T-helper 2 cell treated with Interferon-gamma antibody and Interleukin-4, amounts not matched to agents 5 μg/mL and 100 μg/mL, for 36 hours (primary cell): ENCODE results near the gene DCC.

Experiments
- DNase-seq: peaks from one replicate; pipeline ENCODE4 v3.0.0; 2021; ENCODE audit warnings: low spot score
- H3K27ac Mint-ChIP-seq: one replicate; pipeline ENCODE4 v1.8.0; 2021; ENCODE audit warnings: mild to moderate bottlenecking, mixed read lengths
- H3K27me3 Mint-ChIP-seq: one replicate; pipeline ENCODE4 v1.8.0; 2021; ENCODE audit warnings: low read depth, mixed read lengths
- H3K36me3 Mint-ChIP-seq: one replicate; pipeline ENCODE4 v1.8.0; 2021; ENCODE audit warnings: low read depth, mixed read lengths
- H3K4me1 Mint-ChIP-seq: one replicate; pipeline ENCODE4 v1.8.0; 2021; ENCODE audit warnings: low read depth, mixed read lengths
- H3K4me3 Mint-ChIP-seq: one replicate; pipeline ENCODE4 v1.8.0; 2022; ENCODE audit warnings: mild to moderate bottlenecking, moderate library complexity, mixed read lengths
- H3K9me3 Mint-ChIP-seq: one replicate; pipeline ENCODE4 v1.8.0; 2021; ENCODE audit warnings: mixed read lengths

Gene DCC

DNA sequence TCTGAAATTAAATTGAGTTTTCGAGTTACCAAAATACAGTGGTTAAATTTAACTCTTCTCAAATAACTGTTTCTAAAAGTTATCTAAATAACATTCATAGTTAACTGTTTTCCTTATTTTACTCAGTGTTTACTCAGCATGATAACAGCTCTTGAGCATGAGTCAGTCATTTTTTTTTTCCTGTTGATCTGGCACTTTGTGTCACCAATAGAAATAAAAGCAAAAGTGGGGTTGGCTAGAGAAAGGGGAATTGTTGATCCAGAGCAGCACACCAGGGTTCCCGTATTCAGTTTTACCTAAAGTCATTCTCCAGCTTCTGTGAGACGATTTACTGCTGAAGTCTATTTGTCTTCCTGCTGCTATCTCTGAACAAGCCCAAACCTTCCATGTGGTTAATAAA is 851.6 kb downstream of the DCC start:
- H3K27me3 Mint-ChIP-seq = no peaks in the 10 kb centered on the region
- H3K36me3 Mint-ChIP-seq = no peaks in the 10 kb centered on the region
- no peak overlapping the region for H3K4me3 Mint-ChIP-seq

DNA sequence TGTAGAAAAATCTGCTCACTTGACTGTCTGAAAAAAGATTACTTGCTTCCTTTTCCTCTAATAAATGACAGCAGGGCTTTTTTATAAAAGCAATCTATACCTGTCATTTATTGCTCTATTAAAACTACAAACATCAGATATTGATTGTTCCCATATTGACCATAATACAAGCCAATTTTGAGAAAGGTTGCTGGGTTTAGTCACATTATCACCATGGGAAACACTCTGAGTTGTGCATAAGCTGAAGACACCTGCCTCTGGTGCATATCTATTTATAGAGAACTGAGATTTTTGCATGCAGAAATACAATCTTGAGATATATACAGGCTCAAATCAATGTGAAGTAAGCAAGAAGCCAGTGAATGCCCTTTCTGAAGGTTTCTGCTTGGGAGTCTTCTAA is 853.9 kb downstream of the DCC start:
- peaks cover 14% of the 10 kb centered on the region for H3K9me3 Mint-ChIP-seq

More for the DNA sequence above, 851.6 kb downstream of the DCC start:
- no peak overlapping the region for H3K27ac Mint-ChIP-seq
- no peak for DNase-seq
- H3K4me1 Mint-ChIP-seq = no peaks in the 10 kb centered on the region
- peaks cover 14% of the 10 kb centered on the region for H3K9me3 Mint-ChIP-seq

DNA sequence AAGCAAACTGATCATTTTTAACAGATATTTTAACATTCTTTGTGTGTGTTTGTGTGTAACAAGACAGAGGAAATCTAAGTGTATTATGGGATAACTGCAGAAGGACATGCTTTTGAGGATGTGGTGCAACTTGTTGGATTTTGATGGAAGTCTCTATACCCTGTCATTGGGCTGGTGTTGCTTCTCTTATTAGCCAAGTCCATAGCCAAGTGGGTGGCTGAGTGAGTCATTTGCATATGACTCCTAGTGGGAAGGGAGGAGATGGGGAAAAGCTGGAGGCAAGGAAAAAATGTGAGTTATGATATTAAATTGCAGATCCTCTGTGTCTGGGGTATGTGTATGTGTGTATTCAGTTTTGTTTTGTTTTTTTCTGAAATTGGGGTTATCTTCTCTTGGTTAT is 879.9 kb downstream of the DCC start:
- no peak overlapping the region for H3K27ac Mint-ChIP-seq
- H3K36me3 Mint-ChIP-seq = no peaks in the 10 kb centered on the region
- no peaks in the 10 kb centered on the region for H3K4me1 Mint-ChIP-seq
- peaks cover 19% of the 10 kb centered on the region for H3K9me3 Mint-ChIP-seq
- no peak overlapping the region for H3K4me3 Mint-ChIP-seq
- H3K27me3 Mint-ChIP-seq = no peaks in the 10 kb centered on the region
- no peak for DNase-seq

More for the DNA sequence above, 853.9 kb downstream of the DCC start:
- H3K4me3 Mint-ChIP-seq = no peak overlapping the region
- no peak overlapping the region for H3K27ac Mint-ChIP-seq
- H3K27me3 Mint-ChIP-seq = no peaks in the 10 kb centered on the region
- H3K36me3 Mint-ChIP-seq = no peaks in the 10 kb centered on the region
- no peak for DNase-seq
- no peaks in the 10 kb centered on the region for H3K4me1 Mint-ChIP-seq

DNA sequence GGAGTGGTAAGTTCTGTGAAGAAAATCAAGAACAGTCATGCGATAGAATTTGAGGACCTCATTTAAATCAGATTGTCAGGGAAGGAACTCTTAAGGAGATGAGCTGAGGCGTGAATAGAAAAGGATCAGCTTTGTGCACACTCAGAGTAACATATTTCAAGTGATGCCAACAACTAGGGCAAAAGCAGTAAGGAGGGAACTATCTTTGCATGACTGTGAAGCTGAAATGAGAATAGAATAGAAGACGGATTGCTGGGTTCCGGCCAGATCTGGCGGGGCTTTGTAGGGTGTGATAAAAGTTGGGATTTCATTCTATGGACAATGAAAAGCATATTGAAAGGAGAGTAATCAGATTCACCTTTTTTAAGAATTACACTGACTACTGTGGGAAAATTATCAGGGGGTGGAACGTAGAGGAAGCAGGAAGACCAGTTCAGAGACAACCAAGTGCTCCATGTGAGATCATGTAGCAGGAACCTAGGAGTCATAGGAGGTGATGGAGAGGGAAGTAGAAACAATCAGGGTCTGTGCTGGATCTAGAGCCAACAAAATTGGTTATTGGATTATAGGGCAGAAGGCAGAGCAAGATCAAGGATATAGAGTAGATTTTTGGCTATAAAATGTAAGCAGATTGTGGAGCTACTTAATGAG is 884.3 kb downstream of the DCC start:
- H3K4me1 Mint-ChIP-seq = no peaks in the 10 kb centered on the region
- no peak for DNase-seq
- H3K9me3 Mint-ChIP-seq = peaks cover 11% of the 10 kb centered on the region
- H3K27me3 Mint-ChIP-seq = no peaks in the 10 kb centered on the region
- H3K4me3 Mint-ChIP-seq = no peak overlapping the region
- H3K27ac Mint-ChIP-seq = no peak overlapping the region
- no peaks in the 10 kb centered on the region for H3K36me3 Mint-ChIP-seq

DNA sequence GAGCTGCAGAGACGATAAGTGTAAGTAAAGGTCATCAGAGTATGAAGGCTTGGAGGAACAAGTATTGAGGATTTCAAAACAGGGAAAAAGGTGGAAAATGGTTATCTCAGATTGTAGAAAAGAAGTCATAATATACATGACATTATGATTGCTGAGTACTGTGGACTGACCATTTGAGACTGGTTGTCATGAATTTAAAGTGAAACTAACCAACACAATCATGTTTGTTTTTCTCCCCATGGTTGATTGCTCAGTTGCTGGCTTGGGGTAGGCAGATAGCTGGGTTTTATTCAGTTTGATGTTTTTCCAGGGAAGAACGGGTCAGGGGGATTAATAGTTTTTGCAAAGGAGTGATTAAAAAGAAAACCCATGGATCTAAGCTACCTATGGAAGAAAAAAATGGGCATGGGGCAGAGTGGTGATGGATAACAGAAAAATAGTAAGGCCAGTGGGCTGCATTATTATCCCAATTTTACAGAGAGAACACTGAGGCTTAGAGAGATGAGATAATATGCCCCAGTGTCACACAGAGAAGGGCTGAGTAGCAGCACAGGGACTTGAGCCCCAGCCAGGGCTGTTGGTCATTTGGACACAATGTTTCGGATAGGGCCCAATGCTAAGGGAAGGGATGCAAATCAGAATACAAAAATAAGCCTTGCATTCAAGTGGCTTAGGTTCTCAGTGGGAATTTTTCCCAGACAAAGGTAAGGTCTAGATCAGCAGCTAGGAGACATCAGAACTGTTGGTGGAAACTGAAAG is 885.7 kb downstream of the DCC start:
- H3K27me3 Mint-ChIP-seq = no peaks in the 10 kb centered on the region
- DNase-seq = no peak
- H3K27ac Mint-ChIP-seq = no peak overlapping the region
- H3K4me1 Mint-ChIP-seq = no peaks in the 10 kb centered on the region
- H3K9me3 Mint-ChIP-seq = no peaks in the 10 kb centered on the region
- H3K4me3 Mint-ChIP-seq = no peak overlapping the region
- no peaks in the 10 kb centered on the region for H3K36me3 Mint-ChIP-seq

DNA sequence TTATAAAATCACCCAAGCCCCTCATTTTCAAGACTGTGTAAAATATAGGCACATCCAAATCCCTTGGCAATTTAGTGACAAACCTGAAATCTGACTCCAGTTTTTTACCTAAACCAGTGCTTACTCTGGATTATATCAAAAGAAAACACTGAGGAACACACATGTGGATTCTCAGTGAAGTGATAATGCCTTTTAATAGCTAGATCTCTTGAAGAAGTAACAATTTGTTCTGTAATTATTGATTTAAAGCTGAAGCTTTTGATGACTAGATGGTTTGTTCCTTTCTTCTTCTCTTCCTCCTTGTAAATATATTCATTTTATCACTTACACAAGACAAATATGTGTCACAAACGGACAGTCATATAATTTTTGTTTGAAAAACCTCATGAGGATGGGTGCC is 894.6 kb downstream of the DCC start:
- Mint-ChIP-seq H3K27ac (no peak overlapping the region), H3K27me3 (no peaks in the 10 kb centered on the region)

DNA sequence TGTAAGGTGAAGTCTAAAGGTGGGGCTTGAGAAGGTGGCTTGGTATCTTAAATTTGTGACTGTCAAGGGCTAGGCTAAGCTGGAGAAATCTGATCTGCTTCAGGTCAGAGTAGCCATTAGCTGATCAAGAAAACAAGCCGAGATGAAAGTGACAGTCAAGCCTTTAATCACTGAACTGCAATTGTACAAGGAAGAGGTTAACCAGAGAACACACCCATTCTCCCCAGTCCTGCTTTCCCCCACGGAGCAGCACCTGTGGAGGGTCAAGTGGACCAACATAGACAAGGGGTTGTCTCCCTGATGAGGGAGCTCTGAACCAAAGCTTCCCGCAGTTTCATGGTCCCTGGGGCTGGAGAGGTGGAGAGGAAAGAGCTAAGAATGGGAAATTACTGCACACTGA is 901.2 kb downstream of the DCC start:
- DNase-seq = no peak
- H3K27me3 Mint-ChIP-seq = no peaks in the 10 kb centered on the region
- H3K4me1 Mint-ChIP-seq = no peaks in the 10 kb centered on the region
- H3K4me3 Mint-ChIP-seq = no peak overlapping the region
- peaks cover 21% of the 10 kb centered on the region for H3K9me3 Mint-ChIP-seq
- no peak overlapping the region for H3K27ac Mint-ChIP-seq
- no peaks in the 10 kb centered on the region for H3K36me3 Mint-ChIP-seq

More for the DNA sequence above, 894.6 kb downstream of the DCC start:
- Mint-ChIP-seq H3K4me1 (no peaks in the 10 kb centered on the region), H3K4me3 (no peak overlapping the region), H3K9me3 (peaks cover 19% of the 10 kb centered on the region), H3K36me3 (no peaks in the 10 kb centered on the region)
- DNase-seq = no peak

DNA sequence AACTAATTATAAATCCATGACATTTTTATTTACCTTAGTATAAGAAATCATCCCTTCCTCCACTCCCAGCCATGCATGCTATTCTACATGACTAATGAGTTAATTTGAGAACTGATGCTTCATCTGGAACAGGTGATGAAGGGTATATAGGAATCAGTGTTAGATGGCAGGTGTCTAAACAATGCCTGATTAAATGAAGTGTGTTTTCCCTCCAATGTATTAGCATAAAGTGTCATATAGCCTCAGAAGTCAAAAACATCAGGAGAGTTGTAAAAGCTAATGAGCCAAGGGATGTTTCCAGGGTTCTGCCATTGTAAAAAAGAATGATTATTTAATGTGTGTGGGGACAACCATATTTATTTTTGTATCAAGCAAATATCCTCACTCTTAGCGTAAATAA is 913.8 kb downstream of the DCC start:
- no peak overlapping the region for H3K4me3 Mint-ChIP-seq
- H3K9me3 Mint-ChIP-seq = peaks cover 16% of the 10 kb centered on the region
- no peak overlapping the region for H3K27ac Mint-ChIP-seq
- DNase-seq = no peak
- H3K27me3 Mint-ChIP-seq = no peaks in the 10 kb centered on the region
- no peaks in the 10 kb centered on the region for H3K36me3 Mint-ChIP-seq
- H3K4me1 Mint-ChIP-seq = no peaks in the 10 kb centered on the region

DNA sequence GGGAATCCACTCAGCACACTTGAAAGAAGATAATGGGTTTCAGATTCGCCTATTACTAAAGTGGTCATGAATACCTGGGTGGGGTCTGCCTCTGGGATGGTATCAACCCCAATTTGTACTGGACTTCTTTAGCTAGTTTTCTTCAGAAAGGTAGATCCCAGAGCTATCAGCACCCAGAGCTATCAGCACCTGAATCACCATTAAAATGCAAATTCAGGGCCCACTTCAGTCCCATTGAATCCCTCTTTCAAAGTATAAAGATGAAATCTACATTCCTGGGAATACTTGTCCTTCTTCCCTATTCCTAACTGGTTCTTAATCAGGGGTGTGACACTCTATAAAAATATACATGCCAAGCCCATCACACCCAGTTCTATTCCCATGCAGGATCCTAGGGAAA is 914.3 kb downstream of the DCC start:
- Mint-ChIP-seq H3K4me3 (no peak overlapping the region), H3K4me1 (no peaks in the 10 kb centered on the region), H3K27ac (no peak overlapping the region), H3K9me3 (peaks cover 13% of the 10 kb centered on the region), H3K36me3 (no peaks in the 10 kb centered on the region), H3K27me3 (no peaks in the 10 kb centered on the region)
- no peak for DNase-seq

DNA sequence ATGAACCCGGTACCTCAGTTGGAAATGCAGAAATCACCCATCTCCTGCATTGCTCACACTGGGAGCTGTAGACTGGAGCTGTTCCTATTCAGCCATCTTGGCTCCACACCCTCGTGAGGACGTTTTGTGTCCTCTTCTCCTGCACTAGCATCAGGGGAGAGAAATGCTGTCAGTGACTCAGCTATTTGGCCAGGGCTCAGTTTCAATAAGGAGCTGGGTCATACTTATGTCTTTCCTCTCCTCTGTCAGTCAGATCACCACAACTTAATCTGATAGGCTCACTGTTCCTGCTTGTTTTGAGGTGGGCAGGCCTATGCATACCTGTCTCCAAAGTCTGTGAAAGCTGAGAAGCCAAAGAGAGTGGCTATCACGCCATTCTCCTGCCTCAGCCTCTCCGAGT is 921.2 kb downstream of the DCC start:
- Mint-ChIP-seq H3K27me3 (no peaks in the 10 kb centered on the region), H3K4me1 (no peaks in the 10 kb centered on the region), H3K27ac (no peak overlapping the region), H3K9me3 (peaks cover 9% of the 10 kb centered on the region), H3K36me3 (no peaks in the 10 kb centered on the region), H3K4me3 (no peak overlapping the region)
- DNase-seq = no peak

DNA sequence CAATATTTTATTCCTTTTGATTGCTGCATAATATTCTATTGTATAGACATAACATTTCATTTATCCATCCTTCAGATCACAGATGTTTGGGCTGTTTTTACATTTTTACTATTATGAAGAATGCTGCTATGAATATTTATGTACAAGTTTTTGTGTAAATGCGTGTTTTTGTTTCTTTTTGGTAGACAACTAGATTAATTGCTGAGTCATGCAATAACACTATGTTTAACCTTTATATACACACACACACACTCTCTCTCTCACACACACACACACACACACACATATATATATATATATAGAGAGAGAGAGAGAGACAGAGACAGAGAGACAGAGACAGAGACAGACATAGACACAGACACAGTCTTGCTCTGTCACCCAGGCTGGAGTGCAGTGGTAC is 926.9 kb downstream of the DCC start:
- Mint-ChIP-seq H3K27me3 (no peaks in the 10 kb centered on the region), H3K4me3 (no peak overlapping the region), H3K4me1 (no peaks in the 10 kb centered on the region), H3K9me3 (peaks cover 29% of the 10 kb centered on the region), H3K36me3 (no peaks in the 10 kb centered on the region), H3K27ac (no peak overlapping the region)
- DNase-seq = no peak

DNA sequence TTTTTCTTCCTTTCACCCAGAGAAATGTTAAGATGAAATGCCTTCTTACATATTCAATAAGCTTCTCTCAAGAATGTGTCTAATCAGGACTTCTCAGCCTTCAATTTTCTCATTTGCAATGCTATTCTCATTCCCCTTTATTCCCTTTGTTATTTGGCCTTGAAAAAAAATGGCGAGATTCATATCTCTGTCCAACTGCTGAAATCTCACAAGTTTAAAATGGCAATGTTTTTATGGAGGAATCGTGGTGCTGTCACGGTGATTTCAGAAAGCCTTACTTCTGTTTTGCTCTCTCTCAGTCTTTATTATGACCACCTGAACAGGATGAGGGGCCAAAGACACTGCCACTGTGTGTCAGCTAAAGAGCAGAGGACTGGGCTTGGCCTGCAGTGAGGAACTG is 928.5 kb downstream of the DCC start:
- H3K27ac Mint-ChIP-seq = no peak overlapping the region
- H3K36me3 Mint-ChIP-seq = no peaks in the 10 kb centered on the region
- H3K4me1 Mint-ChIP-seq = no peaks in the 10 kb centered on the region
- peaks cover 29% of the 10 kb centered on the region for H3K9me3 Mint-ChIP-seq
- H3K4me3 Mint-ChIP-seq = no peak overlapping the region
- no peak for DNase-seq
- no peaks in the 10 kb centered on the region for H3K27me3 Mint-ChIP-seq

DNA sequence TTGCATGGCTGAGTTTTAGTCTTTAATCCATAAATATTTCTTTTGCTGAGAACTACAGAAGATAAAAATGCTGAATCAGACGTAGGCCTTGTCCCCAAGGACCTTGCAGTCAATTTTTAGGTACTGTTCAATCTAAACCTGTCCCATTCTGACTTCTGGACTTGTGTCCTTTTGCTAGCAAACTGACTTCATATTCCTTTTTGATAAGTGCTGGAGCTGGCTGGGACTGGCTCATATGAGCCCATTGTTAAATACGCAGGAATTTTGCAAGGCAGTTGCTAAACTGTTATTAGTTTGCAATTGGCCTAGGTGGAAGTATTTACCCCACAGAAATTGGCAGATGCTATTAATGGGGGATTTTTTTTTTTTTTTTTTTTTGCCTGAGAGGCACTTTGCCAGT is 941.4 kb downstream of the DCC start:
- Mint-ChIP-seq H3K4me3 (no peak overlapping the region), H3K27ac (no peak overlapping the region), H3K4me1 (no peaks in the 10 kb centered on the region), H3K27me3 (no peaks in the 10 kb centered on the region), H3K36me3 (no peaks in the 10 kb centered on the region), H3K9me3 (peaks cover 30% of the 10 kb centered on the region)
- no peak for DNase-seq

DNA sequence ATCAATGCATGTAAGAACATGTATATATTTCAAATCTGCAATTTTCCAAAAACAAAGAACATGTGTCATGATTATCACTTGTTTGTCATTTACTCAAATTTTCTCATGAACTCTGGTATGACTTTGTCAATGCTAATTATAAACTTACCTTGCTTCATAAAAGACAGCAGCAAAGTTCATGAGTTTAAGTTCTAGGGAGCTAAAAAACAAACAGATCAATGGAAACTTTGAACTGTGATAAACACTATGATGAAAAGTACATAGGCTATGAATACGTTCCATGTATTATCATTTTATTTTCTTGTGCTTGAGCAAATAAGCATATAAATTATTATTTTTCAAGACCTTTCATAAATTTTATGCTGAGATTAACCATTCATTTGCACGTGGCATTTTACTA is 943.7 kb downstream of the DCC start:
- H3K27me3 Mint-ChIP-seq = no peaks in the 10 kb centered on the region
- H3K9me3 Mint-ChIP-seq = peaks cover 23% of the 10 kb centered on the region
- H3K36me3 Mint-ChIP-seq = no peaks in the 10 kb centered on the region

DNA sequence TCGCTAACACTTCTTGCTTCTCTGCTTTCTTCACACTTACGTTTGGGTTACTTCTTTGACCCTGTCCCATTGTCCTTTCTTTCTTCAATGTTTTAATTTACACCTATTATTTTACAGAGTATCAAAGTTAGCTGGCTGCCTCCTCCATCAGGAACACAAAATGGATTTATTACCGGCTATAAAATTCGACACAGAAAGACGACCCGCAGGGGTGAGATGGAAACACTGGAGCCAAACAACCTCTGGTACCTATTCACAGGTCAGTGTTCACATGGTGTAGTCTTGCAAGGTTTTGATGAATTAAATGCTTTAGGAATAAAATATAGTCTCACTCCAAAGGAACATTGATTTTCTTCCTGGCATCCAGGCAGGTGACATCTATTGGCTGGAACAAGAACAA is 965.5 kb downstream of the DCC start:
- H3K27me3 Mint-ChIP-seq = no peaks in the 10 kb centered on the region

More for the DNA sequence above, 943.7 kb downstream of the DCC start:
- DNase-seq = no peak
- H3K27ac Mint-ChIP-seq = no peak overlapping the region
- H3K4me3 Mint-ChIP-seq = no peak overlapping the region
- H3K4me1 Mint-ChIP-seq = no peaks in the 10 kb centered on the region

More for the DNA sequence above, 965.5 kb downstream of the DCC start:
- no peaks in the 10 kb centered on the region for H3K4me1 Mint-ChIP-seq
- no peaks in the 10 kb centered on the region for H3K36me3 Mint-ChIP-seq
- H3K9me3 Mint-ChIP-seq = peaks cover 30% of the 10 kb centered on the region
- no peak overlapping the region for H3K27ac Mint-ChIP-seq
- no peak overlapping the region for H3K4me3 Mint-ChIP-seq
- no peak for DNase-seq
